Adrenal gland (tissue), 5 donors: ENCODE data around the gene CDYL2.

Experiments
- POLR2A ChIP-seq, 2 donors: fragments of 450-650 bp; IDR thresholded peaks; one replicate each; pipeline ENCODE4 v1.6.1; 2017; ENCODE audit warnings: antibody characterized with exemption in 2 of 2, mild to moderate bottlenecking in 2 of 2, moderate library complexity in 1 of 2
- TF ChIP-seq, protein P1 (sequence below), 6 experiments: fragments of 450-650 bp in 4 of 6; fragments of 200-600 bp in 2 of 6; sonication (generic) in 1 of 6; IDR thresholded peaks; 1 replicate in 5 of 6; 2 replicates in 1 of 6; pipeline versions ENCODE4 v1.5.1 to v1.8.0; 2016 to 2021; ENCODE audit warnings: antibody characterized with exemption in 6 of 6, mild to moderate bottlenecking in 2 of 6, moderate library complexity in 1 of 6
- donor health status: DM: no; HTN: no; CAD: no.

GRCh38 chr16:80602894-80603293 is 201.5 kb downstream of the CDYL2 start:
- TF ChIP-seq, protein P1, sequence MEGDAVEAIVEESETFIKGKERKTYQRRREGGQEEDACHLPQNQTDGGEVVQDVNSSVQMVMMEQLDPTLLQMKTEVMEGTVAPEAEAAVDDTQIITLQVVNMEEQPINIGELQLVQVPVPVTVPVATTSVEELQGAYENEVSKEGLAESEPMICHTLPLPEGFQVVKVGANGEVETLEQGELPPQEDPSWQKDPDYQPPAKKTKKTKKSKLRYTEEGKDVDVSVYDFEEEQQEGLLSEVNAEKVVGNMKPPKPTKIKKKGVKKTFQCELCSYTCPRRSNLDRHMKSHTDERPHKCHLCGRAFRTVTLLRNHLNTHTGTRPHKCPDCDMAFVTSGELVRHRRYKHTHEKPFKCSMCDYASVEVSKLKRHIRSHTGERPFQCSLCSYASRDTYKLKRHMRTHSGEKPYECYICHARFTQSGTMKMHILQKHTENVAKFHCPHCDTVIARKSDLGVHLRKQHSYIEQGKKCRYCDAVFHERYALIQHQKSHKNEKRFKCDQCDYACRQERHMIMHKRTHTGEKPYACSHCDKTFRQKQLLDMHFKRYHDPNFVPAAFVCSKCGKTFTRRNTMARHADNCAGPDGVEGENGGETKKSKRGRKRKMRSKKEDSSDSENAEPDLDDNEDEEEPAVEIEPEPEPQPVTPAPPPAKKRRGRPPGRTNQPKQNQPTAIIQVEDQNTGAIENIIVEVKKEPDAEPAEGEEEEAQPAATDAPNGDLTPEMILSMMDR (IDR thresholded peaks at IDR 0.05) = no peak
- TF ChIP-seq POLR2A (IDR thresholded peaks at IDR 0.05) = no peak
